Endometrial microvascular endothelial cells (primary cell): ENCODE results near the gene SLC25A38. TPM values are rescaled to one million over a fixed set of nuclear protein-coding genes. Genes with fewer than 3 reads are reported as not detected.
"Not testable (repeated sequence)": the region's sequence is repeated elsewhere in the genome, so short reads cannot be mapped to it uniquely, and the experiment has no call there.

Experiments used
- in situ Hi-C: cut with HindIII; loops from 2 replicates; pipeline ENCODE4 v1.10.0; 2017; ENCODE audit warnings: low sequenced_read_pairs, low pct_unique_long_range_greater_than_20kb; ENCODE audit errors: inconsistent ontology term
- total RNA-seq: library from RNA; depleted of rRNA; stranded (reverse); fragments of >200 nt; gene quantifications from one replicate; pipeline ENCODE4 v1.2.3, GENCODE V29; 2015; ENCODE audit errors: inconsistent ontology term

Gene SLC25A38, protein sequence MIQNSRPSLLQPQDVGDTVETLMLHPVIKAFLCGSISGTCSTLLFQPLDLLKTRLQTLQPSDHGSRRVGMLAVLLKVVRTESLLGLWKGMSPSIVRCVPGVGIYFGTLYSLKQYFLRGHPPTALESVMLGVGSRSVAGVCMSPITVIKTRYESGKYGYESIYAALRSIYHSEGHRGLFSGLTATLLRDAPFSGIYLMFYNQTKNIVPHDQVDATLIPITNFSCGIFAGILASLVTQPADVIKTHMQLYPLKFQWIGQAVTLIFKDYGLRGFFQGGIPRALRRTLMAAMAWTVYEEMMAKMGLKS
- total RNA-seq = 21.6 TPM

DNA sequence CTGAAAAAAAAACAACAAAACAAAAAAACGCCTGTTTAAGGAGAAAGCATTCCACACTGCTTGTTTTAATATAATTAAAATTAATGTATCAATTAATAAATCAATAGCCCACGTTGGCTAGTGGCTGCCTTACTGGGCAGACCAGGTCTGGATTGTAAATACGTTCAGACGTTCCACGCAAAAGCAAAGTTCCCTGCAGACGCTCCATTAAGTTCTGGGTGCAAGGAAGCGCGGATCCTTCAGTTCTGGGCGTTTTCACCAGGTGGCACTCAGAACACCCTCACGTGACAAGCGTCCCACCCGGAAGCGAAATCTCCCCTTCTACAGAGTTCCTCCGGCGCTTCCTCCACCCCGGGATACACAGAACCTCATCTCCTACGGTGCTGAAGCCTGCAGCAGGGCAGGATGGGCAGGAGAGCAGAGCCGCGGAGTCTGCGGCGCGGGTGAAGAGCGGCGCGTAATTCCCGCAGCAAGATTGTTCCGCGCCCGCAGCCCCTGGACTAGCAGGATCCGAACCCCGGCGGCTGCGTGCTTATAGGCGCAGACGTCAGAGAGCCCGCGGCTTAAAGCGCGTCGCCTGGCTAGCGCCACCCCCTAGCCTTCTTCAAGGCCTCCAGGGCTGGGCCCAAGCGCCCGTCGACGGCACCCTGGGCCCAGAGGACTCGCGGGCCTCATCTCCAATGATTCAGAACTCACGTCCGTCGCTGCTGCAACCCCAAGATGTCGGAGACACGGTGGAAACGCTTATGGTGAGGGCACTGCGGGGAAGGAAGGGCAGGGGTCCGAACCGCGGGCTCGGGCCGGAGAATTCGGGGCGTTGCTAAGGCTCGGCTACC, at the start of gene SLC25A38:
TSS of gene SLC25A38 (plus strand) at position 326 of the 836 bp plus-strand sequence. CDS start at position 681, 355 bp downstream.
- in situ Hi-C loops = no loop called here

DNA sequence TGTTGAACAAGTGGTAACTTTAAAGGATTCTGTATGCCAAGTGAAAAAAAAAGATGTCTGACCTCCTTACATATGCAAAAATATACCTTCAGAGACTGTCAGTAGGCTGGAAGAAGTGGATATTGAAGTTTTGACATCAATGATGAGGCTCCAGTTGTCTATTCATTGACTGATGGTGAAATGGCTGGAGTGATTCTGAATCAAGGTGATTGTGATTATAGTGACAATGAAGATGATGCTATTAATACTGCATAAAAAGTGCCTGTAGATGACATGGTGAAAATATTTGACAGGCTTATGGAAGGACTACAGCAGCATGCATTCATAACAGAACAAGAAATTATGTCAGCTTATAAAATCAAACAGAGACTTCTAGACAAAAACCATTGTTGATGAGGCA, 49.6 kb upstream of the SLC25A38 start:
- in situ Hi-C loops = no loop called here

DNA sequence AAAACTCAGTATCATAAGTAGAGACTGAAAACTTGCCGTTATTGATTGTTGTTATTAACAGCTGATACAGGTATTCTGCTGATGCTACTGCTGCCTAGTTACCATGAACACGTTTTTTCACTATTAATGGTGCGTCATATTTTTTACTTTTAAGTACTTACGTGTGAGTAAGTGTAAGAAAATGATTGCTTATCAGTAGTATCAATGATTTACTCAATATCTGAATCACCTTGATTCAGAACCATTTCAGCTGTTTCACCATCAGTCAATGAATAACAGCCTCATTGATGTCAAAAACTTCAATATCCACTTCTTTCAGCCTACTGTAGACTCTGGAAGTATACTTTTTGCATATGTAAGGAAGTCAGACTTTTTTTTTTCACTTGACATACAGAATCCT, 49.0 kb upstream of the SLC25A38 start:
- in situ Hi-C loops = no loop called here

DNA sequence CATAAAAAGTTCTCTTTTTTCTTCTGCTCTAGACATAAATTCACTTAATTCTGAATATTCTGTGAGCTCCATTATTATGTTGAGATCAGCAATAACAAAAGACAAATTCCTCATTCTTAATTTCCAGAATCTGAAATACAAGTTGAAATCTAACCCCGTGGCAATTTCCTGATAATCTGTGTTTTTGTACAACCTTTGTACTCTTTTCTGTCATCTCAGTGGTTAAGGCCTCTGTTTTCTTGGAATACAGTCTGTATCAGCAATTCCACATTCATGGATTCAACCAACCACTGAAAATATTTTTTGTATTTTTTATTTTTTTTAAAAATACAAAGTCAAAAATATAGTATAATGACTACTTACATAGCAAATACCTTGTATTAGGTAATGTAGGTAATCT, 45.0 kb upstream of the SLC25A38 start:
- in situ Hi-C loops = no loop called here

DNA sequence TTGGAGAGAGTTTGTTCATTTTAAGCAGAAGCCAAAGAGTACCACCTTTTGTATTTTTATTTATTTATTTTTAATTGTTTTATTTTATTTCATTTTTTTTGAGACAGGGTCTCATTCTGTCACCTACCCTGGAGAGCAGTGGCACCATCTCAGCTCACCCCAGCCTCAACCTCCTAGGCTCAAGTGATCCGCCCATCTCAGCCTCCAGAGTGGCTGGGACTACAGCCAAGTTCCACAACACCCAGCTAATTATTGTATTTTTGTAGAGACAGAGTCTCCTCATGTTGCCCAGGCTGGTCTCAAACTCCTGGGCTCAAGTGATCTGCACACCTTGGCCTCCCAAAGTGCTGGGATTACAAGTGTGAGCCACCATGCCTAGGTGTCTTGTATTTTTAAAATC, 44.1 kb upstream of the SLC25A38 start:
- in situ Hi-C loops = no loop called here

DNA sequence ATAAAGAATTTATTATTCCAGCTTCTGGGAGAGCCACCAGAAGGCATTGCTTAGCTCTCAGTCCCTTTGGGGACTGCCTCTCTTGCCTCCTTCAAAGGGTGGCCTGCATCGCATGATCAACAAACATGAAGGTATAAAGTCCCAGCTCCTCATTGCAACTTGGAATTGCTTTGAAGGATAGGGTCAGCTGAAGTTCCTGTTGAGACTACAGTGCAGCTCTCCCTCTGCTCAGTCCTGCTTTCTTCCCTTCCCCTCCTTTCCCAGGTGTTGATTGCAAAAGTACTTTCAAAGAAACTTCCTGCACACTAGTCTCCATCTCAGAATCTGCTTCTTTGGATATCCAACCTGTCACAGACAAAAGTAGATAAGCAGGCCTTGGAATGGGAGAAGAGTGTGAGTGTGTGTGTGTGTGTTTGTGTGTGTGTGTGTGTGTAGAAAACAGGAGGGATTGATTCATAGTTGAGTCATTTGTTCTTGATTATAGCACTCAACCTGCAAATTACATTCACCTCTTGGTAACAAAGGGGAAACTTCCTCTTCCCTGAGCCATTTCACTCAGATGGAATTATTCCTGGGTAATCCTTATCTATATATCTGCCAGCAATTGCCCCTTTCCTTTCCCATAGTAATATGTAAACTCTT, 40.0 kb upstream of the SLC25A38 start:
- in situ Hi-C loops = no loop called here

DNA sequence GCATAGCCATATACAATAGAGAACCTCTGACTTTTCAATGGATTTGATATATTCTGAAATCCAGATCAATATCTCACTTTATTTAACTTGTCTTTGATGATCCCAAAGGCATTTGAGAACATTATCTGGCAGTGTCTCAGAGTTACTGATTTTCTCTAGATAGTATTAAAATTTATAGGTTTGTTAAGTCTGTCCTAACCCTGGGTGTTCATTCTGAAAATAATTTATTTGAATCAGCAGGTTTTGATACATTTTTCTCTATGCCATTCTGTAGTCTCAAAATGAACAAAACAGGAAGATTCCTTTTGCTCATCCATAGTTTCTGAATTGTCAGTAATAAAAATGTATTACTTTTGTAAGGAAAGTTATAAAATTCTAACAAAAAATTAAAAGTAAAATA, 39.4 kb upstream of the SLC25A38 start:
- in situ Hi-C loops = no loop called here

DNA sequence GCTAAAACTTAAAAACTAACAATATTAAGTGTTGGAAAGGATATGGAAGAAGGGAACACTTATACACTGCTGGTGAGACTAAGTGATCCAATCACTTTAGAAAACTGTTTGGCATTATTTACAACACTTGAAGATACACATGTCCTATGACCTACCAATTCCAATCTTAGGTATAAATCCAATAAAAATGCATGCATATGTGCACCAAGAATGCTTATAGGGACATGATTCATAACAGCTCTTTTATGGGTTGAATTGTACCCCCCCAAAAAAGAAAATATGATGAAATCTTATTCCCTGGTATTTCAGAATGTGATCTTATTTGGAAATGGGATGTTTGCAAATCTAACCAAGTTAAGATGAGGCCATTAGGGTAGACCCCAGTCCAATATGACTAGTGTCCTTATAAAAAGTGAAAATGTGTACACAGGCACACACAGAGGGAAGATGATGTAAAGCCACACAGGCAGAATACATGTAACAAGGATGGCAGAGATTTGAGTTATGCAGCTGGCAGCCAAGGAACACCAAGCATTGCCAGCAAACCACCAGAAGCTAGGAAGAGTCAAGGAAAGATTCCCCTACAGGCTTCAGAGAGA, 38.3 kb upstream of the SLC25A38 start:
- in situ Hi-C loops = no loop called here

DNA sequence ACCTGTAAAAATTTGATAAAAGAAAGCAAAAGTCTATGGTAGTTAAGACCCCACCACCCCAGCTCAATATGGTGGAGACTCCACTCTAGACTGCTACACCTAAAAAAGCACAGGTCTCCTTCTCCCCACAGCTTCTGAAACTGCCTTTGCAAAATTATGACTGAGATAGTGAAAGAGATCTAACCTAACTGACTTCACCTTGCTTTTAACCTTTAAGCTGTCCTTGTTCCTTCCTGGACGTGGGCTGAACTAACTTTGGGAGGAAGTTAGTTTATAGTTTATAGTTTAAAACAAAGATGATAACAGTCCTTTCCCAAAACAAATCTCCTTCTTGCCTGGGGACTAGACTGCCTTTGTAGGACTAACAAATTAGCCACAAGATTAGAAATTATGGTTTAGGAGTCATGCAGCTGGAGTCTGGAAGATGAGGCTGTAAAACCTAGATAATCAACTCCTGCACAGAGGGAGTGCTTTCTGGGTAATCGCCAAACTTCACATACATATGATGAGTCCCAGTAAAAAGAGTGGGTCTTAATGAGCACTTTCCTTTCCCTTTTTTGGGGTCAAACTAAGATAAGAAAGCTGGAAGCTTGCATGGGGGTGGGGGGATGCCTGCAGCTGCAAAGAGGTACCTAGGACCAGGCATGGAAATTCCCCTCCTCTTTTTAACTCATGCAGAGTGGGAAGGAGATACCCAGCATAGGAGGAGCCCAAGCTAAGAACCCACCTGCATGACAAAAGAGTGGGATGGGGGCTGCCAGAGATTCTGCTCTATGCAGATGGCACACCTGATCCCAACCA, 36.2 kb upstream of the SLC25A38 start:
- in situ Hi-C loops = no loop called here

DNA sequence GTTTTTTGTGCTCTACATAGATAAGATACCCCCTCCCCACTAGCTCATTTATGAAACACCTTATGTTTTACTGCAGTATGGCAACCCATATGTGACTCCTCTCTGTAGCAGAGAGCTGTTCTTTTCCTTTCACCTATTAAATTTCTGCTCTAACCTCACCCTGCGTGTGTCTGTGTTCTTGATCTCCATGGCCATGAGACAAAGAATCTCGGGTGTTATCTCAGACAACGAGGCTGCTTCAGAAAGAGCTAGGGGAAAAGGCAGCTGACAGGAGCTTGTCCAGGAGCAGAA, 35.6 kb upstream of the SLC25A38 start:
- in situ Hi-C loops = no loop called here

DNA sequence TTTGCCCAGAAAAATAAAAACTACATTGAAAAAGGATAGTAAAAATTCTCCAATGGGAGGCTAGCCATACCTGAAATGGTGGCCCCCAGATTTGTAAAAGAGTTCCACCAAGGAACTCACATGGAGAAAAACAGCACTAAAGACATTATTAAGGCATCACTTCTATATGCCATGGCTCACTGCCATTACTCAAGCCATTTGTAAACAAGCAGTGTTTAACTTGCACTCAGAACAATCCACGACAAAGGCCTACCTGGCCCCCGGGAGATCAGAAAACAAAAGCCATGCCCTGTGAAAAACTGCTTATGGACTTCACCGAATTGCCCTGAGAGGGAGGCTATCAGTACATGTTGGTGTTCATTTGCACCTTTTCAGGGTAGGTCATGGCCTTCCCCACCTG, 34.1 kb upstream of the SLC25A38 start:
- in situ Hi-C loops = no loop called here

DNA sequence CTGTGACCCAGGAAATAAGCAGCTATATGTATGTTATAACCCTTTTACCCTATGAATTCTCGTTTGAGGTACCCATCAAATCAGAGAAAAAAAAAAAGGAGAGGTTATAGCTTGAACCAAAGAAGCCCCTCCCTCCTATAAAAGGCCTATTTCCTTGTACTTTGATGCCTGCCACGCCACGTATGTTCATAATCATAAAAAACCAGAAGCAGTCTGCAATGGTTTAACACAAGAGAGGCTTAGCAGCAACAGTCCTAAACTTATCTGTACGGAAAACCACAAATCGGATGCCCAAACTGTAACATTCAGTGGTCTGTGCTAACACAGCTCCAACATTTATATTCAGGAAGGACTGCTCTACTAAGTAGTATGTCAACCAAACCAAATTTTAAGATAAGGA, 32.5 kb upstream of the SLC25A38 start:
- in situ Hi-C loops = no loop called here

DNA sequence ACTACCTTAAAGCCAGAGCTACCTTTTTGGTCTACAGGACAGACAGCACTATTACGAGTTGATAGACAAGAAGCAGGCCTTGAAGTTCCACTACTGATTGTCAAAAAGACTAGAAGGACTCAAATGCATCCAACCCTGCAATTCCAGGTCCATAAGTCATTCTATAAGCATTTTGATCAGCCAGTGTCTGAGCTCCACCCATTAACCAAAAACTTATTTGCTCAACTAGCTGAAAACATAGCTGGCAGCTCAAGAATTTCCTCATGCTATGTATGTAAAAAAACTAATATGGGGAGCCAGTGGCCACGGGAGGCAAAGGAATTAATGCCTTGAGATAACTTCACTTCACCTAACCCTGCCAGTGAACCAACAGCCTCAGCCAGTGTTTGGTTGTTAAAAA, 32.0 kb upstream of the SLC25A38 start:
- in situ Hi-C loops = not testable (repeated sequence)

DNA sequence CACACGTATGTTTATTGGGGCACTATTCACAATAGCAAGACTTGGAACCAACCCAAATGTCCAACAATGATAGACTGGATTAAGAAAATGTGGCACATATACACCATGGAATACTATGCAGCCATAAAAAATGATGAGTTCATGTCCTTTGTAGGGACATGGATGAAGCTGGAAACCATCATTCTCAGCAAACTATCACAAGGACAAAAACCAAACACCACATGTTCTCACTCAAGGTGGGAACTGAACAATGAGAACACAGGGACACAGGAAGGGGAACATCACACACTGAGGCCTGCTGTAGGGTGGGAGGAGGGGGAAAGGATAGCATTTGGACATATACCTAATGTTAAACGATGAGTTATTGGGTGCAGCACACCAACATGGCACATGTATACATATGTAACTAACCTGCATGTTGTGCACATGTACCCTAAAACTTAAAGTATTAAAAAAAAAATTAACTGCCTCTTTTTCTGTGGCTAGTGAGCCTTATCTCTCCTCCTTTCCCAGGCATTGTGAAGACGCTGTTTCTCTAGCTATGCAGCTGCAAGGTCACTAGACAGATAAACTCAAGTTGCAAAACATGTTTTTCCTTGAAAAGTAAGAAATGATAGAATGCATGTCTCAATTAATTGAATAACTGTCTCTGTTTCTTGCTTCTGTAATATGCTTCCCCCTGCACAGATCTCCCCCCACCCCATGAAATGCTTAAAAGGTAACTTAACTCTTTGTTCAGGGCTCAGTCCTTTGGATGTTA, 29.8 kb upstream of the SLC25A38 start:
- in situ Hi-C loops = not testable (repeated sequence)

DNA sequence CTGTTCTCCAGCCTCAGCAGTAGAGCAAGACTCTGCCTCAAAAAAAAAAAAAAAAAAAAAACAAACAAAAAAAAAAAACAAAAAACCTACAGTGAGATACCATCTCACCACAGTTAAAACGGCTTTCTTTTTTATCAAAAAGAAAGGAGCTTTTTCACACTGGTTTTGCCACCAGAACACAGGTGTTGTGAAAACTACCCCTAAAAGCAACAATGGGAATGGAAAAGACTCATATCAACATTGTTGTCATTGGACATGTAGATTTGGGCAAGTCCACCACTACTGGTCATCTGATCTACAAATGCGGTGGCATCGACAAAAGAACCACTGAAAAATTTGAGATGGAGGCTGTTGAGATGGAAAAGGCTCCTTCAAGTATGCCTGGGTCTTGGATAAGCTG, 24.8 kb upstream of the SLC25A38 start:
- in situ Hi-C loops = no loop called here

DNA sequence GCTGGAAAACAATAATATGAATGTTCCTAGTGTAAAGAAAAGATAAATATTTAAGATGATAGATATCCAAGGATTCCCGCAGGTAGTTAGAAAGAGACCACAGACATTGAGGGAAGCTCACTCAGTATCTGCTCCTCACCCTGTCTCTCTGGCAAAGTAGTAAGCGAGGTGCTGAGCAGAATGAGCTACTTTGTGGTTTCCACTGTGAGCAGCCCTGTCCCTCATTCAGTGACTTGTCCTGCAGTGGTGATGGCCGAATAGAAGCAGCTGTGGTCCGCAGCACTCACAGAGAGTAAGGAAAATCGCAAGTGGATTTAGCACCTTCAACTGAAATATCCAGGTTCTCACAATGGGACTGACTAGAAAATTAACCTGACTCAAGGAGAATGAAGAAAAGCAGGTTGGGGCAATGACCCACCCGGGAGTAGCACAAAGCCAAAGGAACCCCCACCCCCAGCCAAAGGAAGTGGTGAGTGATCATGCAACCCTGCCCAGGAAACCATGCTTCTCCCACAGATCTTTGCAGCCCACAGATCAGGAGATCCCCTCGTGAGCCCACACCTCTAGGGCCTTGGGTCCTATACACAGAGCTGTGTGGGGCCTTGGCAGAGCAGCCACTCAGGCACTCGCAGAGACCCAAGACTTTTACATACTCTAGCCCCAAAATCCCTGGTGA, 21.8 kb upstream of the SLC25A38 start:
- in situ Hi-C loops = no loop called here

DNA sequence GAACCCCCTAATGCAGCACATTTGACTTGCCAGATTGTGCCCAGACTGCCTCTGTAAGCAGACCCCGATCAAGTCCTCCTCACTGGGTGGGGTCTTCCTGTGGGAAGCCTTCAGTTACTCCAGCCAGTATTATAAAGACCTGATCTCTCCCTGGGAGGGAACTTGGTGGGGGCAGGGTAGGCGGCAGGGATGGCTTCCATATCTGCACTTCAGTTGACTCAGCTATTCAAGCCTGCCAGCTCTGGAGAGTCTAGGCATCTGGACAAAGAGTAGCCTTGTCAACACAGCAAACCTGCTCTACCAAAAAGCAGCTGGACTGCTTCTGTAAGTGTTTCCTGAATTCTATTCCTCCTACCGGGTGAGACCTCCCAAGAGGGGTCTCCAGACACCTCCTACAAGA, 21.0 kb upstream of the SLC25A38 start:
- in situ Hi-C loops = no loop called here

DNA sequence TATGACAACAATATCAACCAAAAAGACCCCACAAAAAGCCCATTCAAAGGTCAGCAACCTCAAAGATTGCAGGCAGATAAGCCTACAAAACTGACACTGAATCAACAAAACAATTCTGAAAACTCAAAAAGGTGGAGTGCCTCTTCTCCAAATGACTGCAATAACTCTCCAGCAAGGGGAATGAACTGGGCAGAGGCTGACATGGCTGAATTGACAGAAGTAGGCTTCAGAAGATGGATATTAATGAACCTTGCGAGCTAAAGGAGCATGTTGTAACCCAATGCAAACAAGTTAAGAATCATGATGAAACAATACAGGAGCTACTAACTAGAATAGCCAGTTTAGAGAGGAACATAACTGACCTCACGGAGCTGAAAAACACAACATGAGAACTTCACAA, 20.4 kb upstream of the SLC25A38 start:
- in situ Hi-C loops = no loop called here
